CD14-positive monocyte (primary cell): ENCODE measurements around the gene CDH13. TPM values are rescaled to one million over a fixed set of nuclear protein-coding genes. Genes with fewer than 3 reads are reported as not detected.

ENCODE experiments used
- DNase-seq, 3 donors: peaks; one replicate each; pipeline ENCODE4 v3.0.0-alpha.2; 2011 to 2022
- H2AFZ ChIP-seq: 2 replicates; pipeline ENCODE4 v1.6.0; 2012; ENCODE audit warnings: mild to moderate bottlenecking, low read depth, low read length, inconsistent platforms; ENCODE audit not compliant: insufficient read depth, poor library complexity, severe bottlenecking
- H3K27ac ChIP-seq, 2 donors: 1 replicate in 1 of 2; 2 replicates in 1 of 2; pipeline ENCODE4 v1.5.1; 2012 to 2013; ENCODE audit warnings: low read length in 2 of 2, control low read depth in 1 of 2, inconsistent platforms in 1 of 2, low read depth in 1 of 2, mild to moderate bottlenecking in 1 of 2
- H3K27me3 ChIP-seq, 2 donors: one replicate each; pipeline versions ENCODE4 v1.6.0 to v1.6.1; 2011 to 2013; ENCODE audit warnings: low read length in 2 of 2; ENCODE audit not compliant: control insufficient read depth in 2 of 2, insufficient read depth in 2 of 2
- H3K36me3 ChIP-seq, 2 donors: replicated peaks in 1 of 2; 1 replicate in 1 of 2; 2 replicates in 1 of 2; pipeline versions ENCODE4 v1.5.1 to v1.6.1; 2012 to 2013; ENCODE audit warnings: low read length in 2 of 2, control low read depth in 1 of 2, inconsistent platforms in 1 of 2, mild to moderate bottlenecking in 1 of 2; ENCODE audit not compliant: insufficient read depth in 2 of 2, control insufficient read depth in 1 of 2
- H3K4me1 ChIP-seq, 2 donors: 1 replicate in 1 of 2; 2 replicates in 1 of 2; pipeline versions ENCODE4 v1.5.1 to v1.6.1; 2012 to 2013; ENCODE audit warnings: low read length in 2 of 2, control low read depth in 1 of 2, inconsistent platforms in 1 of 2, mild to moderate bottlenecking in 1 of 2, moderate library complexity in 1 of 2; ENCODE audit not compliant: insufficient read depth in 2 of 2, control insufficient read depth in 1 of 2
- H3K4me2 ChIP-seq: replicated peaks from 2 replicates; pipeline ENCODE3; 2012; ENCODE audit warnings: low read length, moderate library complexity, mild to moderate bottlenecking; ENCODE audit not compliant: poor library complexity, severe bottlenecking; ENCODE audit errors: extremely low read depth
- H3K4me3 ChIP-seq, 3 experiments: fragments of 200-600 bp in 1 of 3; sonication (generic) in 1 of 3; replicated peaks in 1 of 3; 1 replicate in 2 of 3; 2 replicates in 1 of 3; pipeline ENCODE4 v1.5.1; 2011 to 2013; ENCODE audit warnings: low read length in 3 of 3, mild to moderate bottlenecking in 3 of 3, control low read depth in 2 of 3, low read depth in 2 of 3, inconsistent platforms in 1 of 3, moderate library complexity in 1 of 3
- H3K79me2 ChIP-seq: 2 replicates; pipeline ENCODE4 v1.6.0; 2012; ENCODE audit warnings: mild to moderate bottlenecking, control low read depth, inconsistent platforms, low read length, moderate library complexity; ENCODE audit not compliant: insufficient read depth
- H3K9ac ChIP-seq: 2 replicates; pipeline ENCODE4 v1.6.0; 2017; ENCODE audit warnings: low read length, mild to moderate bottlenecking; ENCODE audit not compliant: insufficient read depth, poor library complexity, severe bottlenecking
- H3K9me3 ChIP-seq, 2 donors: replicated peaks in 1 of 2; 1 replicate in 1 of 2; 2 replicates in 1 of 2; pipeline versions ENCODE4 v1.5.1 to v1.6.1; 2012 to 2013; ENCODE audit warnings: low read length in 2 of 2, control low read depth in 1 of 2; ENCODE audit not compliant: control insufficient read depth in 1 of 2, insufficient read depth in 1 of 2
- H4K20me1 ChIP-seq: 2 replicates; pipeline ENCODE4 v1.6.0; 2012; ENCODE audit warnings: mild to moderate bottlenecking, low read length, control low read depth, moderate library complexity; ENCODE audit not compliant: insufficient read depth
- H3K27ac Mint-ChIP-seq, 7 donors: one replicate each; pipeline ENCODE4 v1.8.0; 2020; ENCODE audit warnings: mild to moderate bottlenecking in 7 of 7, mixed read lengths in 7 of 7, moderate library complexity in 6 of 7, inconsistent platforms in 2 of 7
- H3K27me3 Mint-ChIP-seq, 3 donors: one replicate each; pipeline ENCODE4 v1.8.0; 2021 to 2022; ENCODE audit warnings: low read depth in 3 of 3, mild to moderate bottlenecking in 3 of 3, mixed read lengths in 3 of 3, moderate library complexity in 3 of 3, inconsistent platforms in 1 of 3
- H3K36me3 Mint-ChIP-seq, 2 donors: one replicate each; pipeline ENCODE4 v1.8.0; 2020; ENCODE audit warnings: mixed read lengths in 2 of 2, inconsistent platforms in 1 of 2, mild to moderate bottlenecking in 1 of 2
- H3K4me1 Mint-ChIP-seq: one replicate; pipeline ENCODE4 v1.8.0; 2020; ENCODE audit warnings: mild to moderate bottlenecking, mixed read lengths
- H3K4me3 Mint-ChIP-seq, 2 donors: one replicate each; pipeline ENCODE4 v1.8.0; 2020; ENCODE audit warnings: mild to moderate bottlenecking in 2 of 2, mixed read lengths in 2 of 2, moderate library complexity in 1 of 2
- H3K9me3 Mint-ChIP-seq, 7 donors: one replicate each; pipeline ENCODE4 v1.8.0; 2020 to 2022; ENCODE audit warnings: mixed read lengths in 7 of 7, mild to moderate bottlenecking in 6 of 7, moderate library complexity in 6 of 7, inconsistent platforms in 2 of 7
- CTCF ChIP-seq: fragments of 200-600 bp; IDR thresholded peaks from one replicate; pipeline ENCODE4 v1.8.0; 2022; ENCODE audit warnings: antibody characterized with exemption, mild to moderate bottlenecking
- WGBS: methylation state at CpG from one replicate; pipeline ENCODE4 v1.1.5; 2013; ENCODE audit warnings: missing lambda C conversion rate; ENCODE audit not compliant: insufficient coverage; 5-methylcytosine and 5-hydroxymethylcytosine counted together
- intact Hi-C, 2 donors: fragments of 100-400 bp; cut with micrococcal nuclease; formaldehyde crosslinking; loops; one replicate each; pipeline versions ENCODE4 v1.15.0 to v1.15.1; 2023
- polyA plus RNA-seq, 3 donors: library from polyadenylated mRNA; depleted of rRNA in 1 of 3; unstranded in 2 of 3; stranded (reverse) in 1 of 3; fragments of 300-500 nt in 2 of 3; fragments of >200 nt in 1 of 3; fragmentation: Illumina TruSeq in 2 of 3; gene quantifications; 1 replicate in 2 of 3; 2 replicates in 1 of 3; pipeline ENCODE4 v1.2.3, GENCODE V29; 2012 to 2021

The CDH13 gene
- polyA plus RNA-seq, 3 donors = 0.13 to 0.19 TPM; not detected in 1

- Mint-ChIP-seq H3K4me3 (no peak overlapping the region), H3K36me3 (no peaks in the 10 kb centered on the region), H3K9me3 (peaks cover 0 to 6% (median 0%) of the 10 kb centered on the region in 7 donors), H3K27ac (no peak overlapping the region), H3K27me3 (peaks cover 0 to 5% (median 3%) of the 10 kb centered on the region in 3 donors), H3K4me1 (no peaks in the 10 kb centered on the region)
- WGBS = 11% methylated on average over 2 of the region's 3 CpGs
- TF ChIP-seq CTCF = no peak
- Histone ChIP-seq H3K9ac (no peak overlapping the region), H3K4me2 (no peak overlapping the region), H3K79me2 (no peaks in the 10 kb centered on the region), H3K27ac (no peak overlapping the region), H3K9me3 (no peaks in the 10 kb centered on the region), H3K4me1 (no peaks in the 10 kb centered on the region), H3K27me3 (no peaks in the 10 kb centered on the region), H3K36me3 (no peaks in the 10 kb centered on the region), H4K20me1 (no peaks in the 10 kb centered on the region), H3K4me3 (no peak overlapping the region), H2AFZ (no peak overlapping the region)
- DNase-seq = no peak
- intact Hi-C loops = no loop called here
Measured at GRCh38 chr16:82756283-82756599, 129.5 kb downstream of the CDH13 start.

DNA sequence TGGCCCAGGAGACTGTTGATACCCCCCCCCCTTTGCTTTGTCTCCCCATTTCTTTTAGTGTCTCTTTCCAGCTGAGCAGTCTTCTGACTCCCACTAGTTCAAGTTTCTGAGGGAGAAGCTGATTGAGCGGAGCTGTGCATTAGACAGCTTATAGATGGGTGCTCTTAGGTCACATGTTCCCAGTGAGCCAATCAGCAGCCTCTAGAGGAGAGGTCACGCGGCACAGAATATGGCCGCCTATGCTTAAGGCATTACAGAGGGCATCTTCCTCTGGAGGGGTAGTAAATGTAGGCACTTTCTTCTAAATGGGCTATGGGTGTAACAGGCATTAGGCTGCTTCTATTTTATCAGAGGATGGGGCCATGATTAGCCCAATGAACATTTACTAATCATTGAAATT, 131.6 kb downstream of the CDH13 start:
- DNase-seq = no peak

More for the DNA sequence above, 131.6 kb downstream of the CDH13 start:
- H3K4me1 Mint-ChIP-seq = peaks cover 2% of the 10 kb centered on the region
- no peak overlapping the region for H2AFZ ChIP-seq
- no peak overlapping the region for H3K27ac Mint-ChIP-seq
- H3K4me3 ChIP-seq = no peak overlapping the region
- H3K27ac ChIP-seq = no peak overlapping the region
- H3K4me2 ChIP-seq = no peak overlapping the region
- H3K27me3 Mint-ChIP-seq = peaks cover 1 to 4% (median 2%) of the 10 kb centered on the region in 3 donors
- H3K4me3 Mint-ChIP-seq = no peak overlapping the region
- no peaks in the 10 kb centered on the region for H3K27me3 ChIP-seq
- H3K36me3 ChIP-seq = no peaks in the 10 kb centered on the region
- no peak for TF ChIP-seq CTCF
- no peaks in the 10 kb centered on the region for H4K20me1 ChIP-seq
- H3K79me2 ChIP-seq = no peaks in the 10 kb centered on the region
- H3K36me3 Mint-ChIP-seq = no peaks in the 10 kb centered on the region
- peaks cover 0 to 6% (median 0%) of the 10 kb centered on the region in 7 donors for H3K9me3 Mint-ChIP-seq
- WGBS = 100% methylated on average over 1 of the region's 4 CpGs
- H3K9ac ChIP-seq = no peak overlapping the region
- intact Hi-C loops = no loop called here
- no peaks in the 10 kb centered on the region for H3K9me3 ChIP-seq
- H3K4me1 ChIP-seq = no peaks in the 10 kb centered on the region
